GM12878 (cell line): Measurements from ENCODE around the gene COA1. TPM values are rescaled to one million over a fixed set of nuclear protein-coding genes. Genes with fewer than 3 reads are reported as not detected.
A peak's percentile ranks its signal among the peaks of the same experiment; 100 is the strongest.

Experiments
- BACH1 ChIP-seq: fragments of 450-650 bp; IDR thresholded peaks from 2 replicates; pipeline ENCODE4 v1.6.1; 2017; ENCODE audit warnings: mild to moderate bottlenecking, borderline replicate concordance
- CEBPZ ChIP-seq: fragments of 150-350 bp; IDR thresholded peaks from 2 replicates; pipeline ENCODE4 v1.6.1; 2016; ENCODE audit warnings: low read depth, low read length
- EED ChIP-seq: sonication (generic); IDR thresholded peaks from 2 replicates; pipeline ENCODE4 v1.6.1; 2016; ENCODE audit warnings: antibody characterized with exemption, low read depth
- GABPA ChIP-seq: IDR thresholded peaks from 2 replicates; pipeline ENCODE4 v1.6.1; 2014; ENCODE audit warnings: antibody characterized with exemption, low read depth, mild to moderate bottlenecking, inconsistent platforms
- IRF3 ChIP-seq: fragments of 450-650 bp; IDR thresholded peaks from 2 replicates; pipeline ENCODE4 v1.6.1; 2014; ENCODE audit warnings: mild to moderate bottlenecking
- JUND ChIP-seq: IDR thresholded peaks from 2 replicates; pipeline ENCODE4 v1.6.1; 2012; ENCODE audit warnings: low read depth, mild to moderate bottlenecking, low read length, improper control_type of control experiment, moderate library complexity
- MEF2B ChIP-seq: fragments of 450-650 bp; IDR thresholded peaks from 2 replicates; pipeline ENCODE4 v1.6.1; 2018; ENCODE audit warnings: mild to moderate bottlenecking, moderate library complexity; ENCODE audit not compliant: partially characterized antibody, poor library complexity, severe bottlenecking
- NKRF ChIP-seq: fragments of 450-650 bp; conservative IDR thresholded peaks from 2 replicates; pipeline ENCODE4 v1.6.1; 2017; ENCODE audit warnings: mild to moderate bottlenecking, moderate library complexity
- PKNOX1 ChIP-seq: fragments of 450-650 bp; IDR thresholded peaks from 2 replicates; pipeline ENCODE4 v1.6.1; 2016; ENCODE audit warnings: mild to moderate bottlenecking
- POLR2AphosphoS2 ChIP-seq: IDR thresholded peaks from 2 replicates; pipeline ENCODE4 v1.6.1; 2011; ENCODE audit warnings: low read depth, mild to moderate bottlenecking, low read length, improper control_type of control experiment, moderate library complexity
- RAD51 ChIP-seq: fragments of 450-650 bp; IDR thresholded peaks from 2 replicates; pipeline ENCODE4 v1.6.1; 2016; ENCODE audit warnings: moderate library complexity, mild to moderate bottlenecking, inconsistent platforms
- RELB ChIP-seq: fragments of 450-650 bp; IDR thresholded peaks from 2 replicates; pipeline ENCODE4 v1.6.1; 2017; ENCODE audit warnings: low read depth, mild to moderate bottlenecking, moderate library complexity
- SKIL ChIP-seq: fragments of 450-650 bp; IDR thresholded peaks from 2 replicates; pipeline ENCODE4 v1.6.1; 2017; ENCODE audit warnings: mild to moderate bottlenecking, low read depth, inconsistent platforms; ENCODE audit not compliant: poor library complexity, severe bottlenecking
- ZBTB33 ChIP-seq: fragments of 450-650 bp; IDR thresholded peaks from 2 replicates; pipeline ENCODE4 v1.6.1; 2017; ENCODE audit warnings: mild to moderate bottlenecking
- ZNF207 ChIP-seq: fragments of 450-650 bp; IDR thresholded peaks from 2 replicates; pipeline ENCODE4 v1.6.1; 2014; ENCODE audit warnings: antibody characterized with exemption, mild to moderate bottlenecking, borderline replicate concordance
- polyA plus RNA-seq, 11 experiments: library from polyadenylated mRNA; depleted of rRNA in 4 of 11; unstranded in 6 of 11; stranded (reverse) in 5 of 11; fragments of >200 nt; fragmentation: Nextera tagmentation in 4 of 11; fragmentation: Illumina TruSeq in 1 of 11; extraction: Ambion mirVana in 4 of 11; extraction: Trizol in 1 of 11; gene quantifications; 1 replicate in 1 of 11; 2 replicates in 10 of 11; pipeline versions ENCODE4 v1.2.1 to v1.2.3, GENCODE V29; 2011 to 2016; ENCODE audit warnings: inconsistent platforms in 2 of 11, missing spikeins in 2 of 11, low read depth in 1 of 11
- total RNA-seq, 4 experiments: library from RNA; depleted of rRNA in 3 of 4; stranded (reverse); fragments of >200 nt in 3 of 4; fragmentation: Illumina TruSeq in 1 of 4; extraction: Trizol in 1 of 4; gene quantifications; 2 replicates each; pipeline versions ENCODE4 v1.2.1 to v1.2.3, GENCODE V29; 2013 to 2021

COA1 gene
- total and polyA plus RNA-seq, 10 of the 15 experiments (the other 5 are each of a cell fraction or from before 2014, with no cell fraction given), result 83.1 to 258 (median 111) TPM

- TF ChIP-seq CEBPZ (no peak), ZBTB33 (no peak), RELB (peak; percentile 88), JUND (peak; percentile 32; the same call in 1 of the 2 replicates), IRF3 (no peak), RAD51 (0 out of 2 replicates have a peak, but pooled peaks have one; percentile 17), GABPA (peak; percentile 78), NKRF (no peak), EED (peak; percentile 96), SKIL (peak; percentile 99), ZNF207 (no peak; the same call in 1 of the 2 replicates), POLR2AphosphoS2 (no peak), PKNOX1 (0 out of 2 replicates have a peak, but pooled peaks have one; percentile 33), BACH1 (peak; percentile 92; the same call in 1 of the 2 replicates), MEF2B (peak; percentile 84)
Observed at GRCh38 chr7:43649755-43650274, 79.5 kb downstream of the COA1 start (continued).
